H4 (cell line): Measurements from ENCODE around the gene TBX10. TPM values are rescaled to one million over a fixed set of nuclear protein-coding genes. Genes with fewer than 3 reads are reported as not detected.
"Not testable (repeated sequence)": the region's sequence is repeated elsewhere in the genome, so short reads cannot be mapped to it uniquely, and the experiment has no call there.

ENCODE experiments used
- DNase-seq: peaks from one replicate; pipeline ENCODE4 v3.0.0-alpha.2; 2015; ENCODE audit warnings: low spot score
- total RNA-seq: library from RNA; depleted of rRNA; stranded (reverse); fragments of >200 nt; shearing (Covaris generic); gene quantifications from 2 replicates; pipeline ENCODE4 v1.2.3, GENCODE V29; 2014

TBX10 gene
- total RNA-seq, 1 experiment from 2014 or later: not detected

- not testable (repeated sequence) for DNase-seq
Observed at GRCh38 chr11:67604119-67604518, 35.4 kb downstream of the TBX10 start.

- no peak for DNase-seq
Observed at GRCh38 chr11:67601098-67601497, 38.5 kb downstream of the TBX10 start.

- no peak for DNase-seq
Observed at GRCh38 chr11:67600324-67601029, 39.1 kb downstream of the TBX10 start.

- no peak for DNase-seq
Observed at GRCh38 chr11:67599149-67599548, 40.4 kb downstream of the TBX10 start.

GRCh38 chr11:67597963-67598362 is 41.6 kb downstream of the TBX10 start:
- not testable (repeated sequence) for DNase-seq

GRCh38 chr11:67597458-67597857 is 42.1 kb downstream of the TBX10 start:
- not testable (repeated sequence) for DNase-seq

- no peak for DNase-seq
Observed at GRCh38 chr11:67596753-67597300, 42.7 kb downstream of the TBX10 start.

GRCh38 chr11:67594480-67594879 is 45.1 kb downstream of the TBX10 start:
- DNase-seq: no peak

- DNase-seq: no peak
Observed at GRCh38 chr11:67593565-67593905, 46.0 kb downstream of the TBX10 start.

GRCh38 chr11:67592880-67593564 is 46.5 kb downstream of the TBX10 start:
- DNase-seq: no peak

- not testable (repeated sequence) for DNase-seq
Observed at GRCh38 chr11:67588899-67589415, 50.6 kb downstream of the TBX10 start.

GRCh38 chr11:67588136-67588503 is 51.4 kb downstream of the TBX10 start:
- DNase-seq: no peak

GRCh38 chr11:67586568-67587250 is 52.9 kb downstream of the TBX10 start:
- no peak for DNase-seq

GRCh38 chr11:67585911-67586310 is 53.7 kb downstream of the TBX10 start:
- no peak for DNase-seq

GRCh38 chr11:67584881-67585873 is 54.4 kb downstream of the TBX10 start:
- DNase-seq: no peak

- peak; percentile 23 for DNase-seq
Observed at GRCh38 chr11:67584205-67584880, 55.2 kb downstream of the TBX10 start.

GRCh38 chr11:67583247-67584204 is 56.0 kb downstream of the TBX10 start, which contains the start of gene GSTP1:
GSTP1 (plus strand) TSS chr11:67583812; CDS start chr11:67583844, 32 bp downstream.
- peak; percentile 86 for DNase-seq

- no peak for DNase-seq
Observed at GRCh38 chr11:67582011-67582410, 57.6 kb downstream of the TBX10 start.

GRCh38 chr11:67581469-67581868 is 58.1 kb downstream of the TBX10 start:
- no peak for DNase-seq
